ENCODE measurements around the gene SORCS2.

GRCh38 chr4:7737268-7737645 is 544.9 kb downstream of the SORCS2 start:
- no peak for TF ChIP-seq TARDBP (IDR thresholded peaks at IDR 0.05)
- TF ChIP-seq LEF1 (IDR thresholded peaks at IDR 0.05; ENCODE audit: borderline replicate concordance): no peak
